IMR-90 (cell line): ENCODE measurements around the gene TMEM107. TPM values are rescaled to one million over a fixed set of nuclear protein-coding genes. Genes with fewer than 3 reads are reported as not detected.

Source experiments
- ATAC-seq: fragments of 200-7000 bp; cut with Tn5 transposase; 2 replicates; pipeline ENCODE4 v1.9.1; 2020; ENCODE audit warnings: low read depth, mild to moderate bottlenecking, moderate library complexity
- BruUV-seq: library from RNA; stranded (reverse); fragments of 400-500 nt; replicated peaks from 2 replicates; lab custom pipeline; 2021; lab: Mats Ljungman, UMichigan
- CTCF ChIA-PET: fragments of 300-600 bp; formaldehyde crosslinking; extraction: SDS; loops from one replicate; lab custom pipeline; 2021; ENCODE audit warnings: antibody characterized with exemption; lab: Yijun Ruan, JAX
- POLR2A ChIA-PET: fragments of 300-600 bp; sonication (Branson Sonifier 250); formaldehyde crosslinking; loops from one replicate; lab custom pipeline; 2022; ENCODE audit warnings: antibody characterized with exemption; ENCODE audit not compliant: unreplicated experiment; lab: Charles Lee
- DNase-seq: peaks from one replicate; pipeline ENCODE4 v3.0.0; 2013
- H2AFZ ChIP-seq: replicated peaks from 2 replicates; pipeline ENCODE3; 2013; ENCODE audit warnings: low read length, mild to moderate bottlenecking; ENCODE audit not compliant: poor library complexity
- H2AK5ac ChIP-seq: 2 replicates; pipeline ENCODE4 v1.6.1; 2013; ENCODE audit warnings: low read depth, low read length, inconsistent platforms
- H2AK9ac ChIP-seq: replicated peaks from 2 replicates; pipeline ENCODE3; 2013; ENCODE audit warnings: mild to moderate bottlenecking, low read depth, low read length, moderate library complexity; ENCODE audit not compliant: poor library complexity
- H2BK120ac ChIP-seq: 2 replicates; pipeline ENCODE4 v1.6.1; 2013; ENCODE audit warnings: low read depth, low read length, inconsistent platforms
- H2BK15ac ChIP-seq: 3 replicates; pipeline ENCODE4 v1.6.1; 2013; ENCODE audit warnings: low read depth, low read length, inconsistent platforms
- H2BK20ac ChIP-seq: 2 replicates; pipeline ENCODE4 v1.6.1; 2013; ENCODE audit warnings: low read depth, mild to moderate bottlenecking, inconsistent platforms, low read length, moderate library complexity
- H2BK5ac ChIP-seq: 2 replicates; pipeline ENCODE4 v1.6.1; 2013; ENCODE audit warnings: mild to moderate bottlenecking, low read depth, low read length, inconsistent platforms; ENCODE audit not compliant: poor library complexity, severe bottlenecking
- H3K14ac ChIP-seq: replicated peaks from 2 replicates; pipeline ENCODE4 v1.6.1; 2013; ENCODE audit warnings: low read depth, low read length, inconsistent platforms
- H3K18ac ChIP-seq: 2 replicates; pipeline ENCODE4 v1.6.1; 2013; ENCODE audit warnings: low read depth, low read length, control low read depth
- H3K23ac ChIP-seq: 2 replicates; pipeline ENCODE4 v1.6.1; 2013; ENCODE audit warnings: low read depth, low read length, inconsistent platforms
- H3K27ac ChIP-seq: 2 replicates; pipeline ENCODE4 v1.5.1; 2013; ENCODE audit warnings: mild to moderate bottlenecking, control low read depth, low read length; ENCODE audit not compliant: insufficient read depth
- H3K27me3 ChIP-seq: 2 replicates; pipeline ENCODE4 v1.6.1; 2013; ENCODE audit warnings: low read length; ENCODE audit not compliant: control insufficient read depth, insufficient read depth
- H3K36me3 ChIP-seq: 2 replicates; pipeline ENCODE4 v1.6.1; 2013; ENCODE audit warnings: low read length, mixed read lengths; ENCODE audit not compliant: control insufficient read depth, insufficient read depth
- H3K4ac ChIP-seq: 2 replicates; pipeline ENCODE4 v1.6.1; 2013; ENCODE audit warnings: low read depth, low read length, inconsistent platforms
- H3K4me1 ChIP-seq: 2 replicates; pipeline ENCODE4 v1.6.1; 2013; ENCODE audit warnings: low read length, mixed read lengths; ENCODE audit not compliant: control insufficient read depth, insufficient read depth
- H3K4me2 ChIP-seq: 2 replicates; pipeline ENCODE4 v1.6.1; 2013; ENCODE audit warnings: low read depth, mild to moderate bottlenecking, control low read depth, low read length, moderate library complexity
- H3K4me3 ChIP-seq: 2 replicates; pipeline ENCODE4 v1.5.1; 2013; ENCODE audit warnings: low read depth, mild to moderate bottlenecking, control low read depth, low read length, moderate library complexity; ENCODE audit not compliant: insufficient read depth
- H3K56ac ChIP-seq: 2 replicates; pipeline ENCODE4 v1.6.1; 2013; ENCODE audit warnings: low read length, inconsistent platforms; ENCODE audit not compliant: insufficient read depth; ENCODE audit errors: extremely low read depth
- H3K79me1 ChIP-seq, 2 experiments: 2 replicates each; pipeline ENCODE4 v1.6.1; 2013; ENCODE audit warnings: low read length in 2 of 2, inconsistent platforms in 1 of 2, low read depth in 1 of 2
- H3K9ac ChIP-seq: 2 replicates; pipeline ENCODE4 v1.6.1; 2013; ENCODE audit warnings: low read depth, low read length, control low read depth
- H3K9me1 ChIP-seq: 2 replicates; pipeline ENCODE4 v1.6.1; 2013; ENCODE audit warnings: low read length, inconsistent platforms; ENCODE audit not compliant: insufficient read depth
- H3K9me3 ChIP-seq: 2 replicates; pipeline ENCODE4 v1.6.1; 2013; ENCODE audit warnings: low read length; ENCODE audit not compliant: control insufficient read depth, insufficient read depth
- H4K20me1 ChIP-seq: 2 replicates; pipeline ENCODE4 v1.6.1; 2013; ENCODE audit warnings: low read length, inconsistent platforms; ENCODE audit not compliant: insufficient read depth
- H4K5ac ChIP-seq: 2 replicates; pipeline ENCODE4 v1.6.1; 2013; ENCODE audit warnings: mild to moderate bottlenecking, low read depth, low read length, control low read depth
- H4K8ac ChIP-seq, 2 experiments: 2 replicates each; pipeline ENCODE4 v1.6.1; 2013; ENCODE audit warnings: low read depth in 2 of 2, low read length in 2 of 2, control low read depth in 1 of 2, inconsistent platforms in 1 of 2
- H4K91ac ChIP-seq: 2 replicates; pipeline ENCODE4 v1.6.1; 2013; ENCODE audit warnings: low read depth, low read length, inconsistent platforms; ENCODE audit not compliant: insufficient read depth
- FOS ChIP-seq: fragments of 150-350 bp; IDR thresholded peaks from 2 replicates; pipeline ENCODE4 v1.6.1; 2016; ENCODE audit warnings: low read depth, low read length
- MAFK ChIP-seq: IDR thresholded peaks from 2 replicates; pipeline ENCODE4 v1.6.1; 2012; ENCODE audit warnings: low read depth, low read length, improper control_type of control experiment
- NFE2L2 ChIP-seq: fragments of 150-350 bp; IDR thresholded peaks from 2 replicates; pipeline ENCODE4 v1.6.1; 2016; ENCODE audit warnings: low read depth, mild to moderate bottlenecking, low read length
- RAD21 ChIP-seq: IDR thresholded peaks from 2 replicates; pipeline ENCODE4 v1.6.1; 2012; ENCODE audit warnings: low read length, improper control_type of control experiment
- RCOR1 ChIP-seq: IDR thresholded peaks from 2 replicates; pipeline ENCODE4 v1.6.1; 2012; ENCODE audit warnings: mild to moderate bottlenecking, low read length, improper control_type of control experiment; ENCODE audit not compliant: insufficient replicate concordance
- RFX5 ChIP-seq: IDR thresholded peaks from 2 replicates; pipeline ENCODE4 v1.8.0; 2012; ENCODE audit warnings: low read depth, mild to moderate bottlenecking, low read length, moderate library complexity
- SMC3 ChIP-seq: fragments of 150-350 bp; IDR thresholded peaks from 2 replicates; pipeline ENCODE4 v1.6.1; 2016; ENCODE audit warnings: low read depth, mild to moderate bottlenecking, antibody characterized with exemption, low read length, moderate library complexity
- WGBS, 2 experiments: methylation state at CpG; one replicate each; pipeline versions ENCODE4 v1.1.5 to v1.1.7; 2013; ENCODE audit warnings: missing lambda C conversion rate in 2 of 2; ENCODE audit not compliant: insufficient read length in 1 of 2; ENCODE audit errors: extremely low coverage in 2 of 2; 5-methylcytosine and 5-hydroxymethylcytosine counted together
- dilution Hi-C: fragments of 300-500 bp; cut with HindIII; formaldehyde crosslinking; loops from one replicate; pipeline ENCODE4 v1.14.3; 2018; ENCODE audit warnings: low sequenced_read_pairs; ENCODE audit not compliant: unreplicated experiment
- in situ Hi-C: fragments of 300-500 bp; cut with MboI; formaldehyde crosslinking; loops from 3 replicates; pipeline ENCODE4 v1.14.3; 2019; ENCODE audit warnings: low sequenced_read_pairs, inconsistent platforms, mixed read lengths
- intact Hi-C: fragments of 100-400 bp; cut with micrococcal nuclease; formaldehyde crosslinking; loops from 2 replicates; pipeline ENCODE4 v1.10.0; 2022
- polyA plus RNA-seq, 3 experiments: library from polyadenylated mRNA; depleted of rRNA; stranded (reverse); fragments of >200 nt; gene quantifications; 2 replicates each; pipeline ENCODE4 v1.2.3, GENCODE V29; 2012; ENCODE audit warnings: low replicate concordance in 1 of 3
- total RNA-seq: library from RNA; depleted of rRNA; stranded (reverse); fragments of >200 nt; gene quantifications from 2 replicates; pipeline ENCODE4 v1.2.3, GENCODE V29; 2012
- TF ChIP-seq, protein P1 (sequence below): fragments of 150-350 bp; IDR thresholded peaks from 2 replicates; pipeline ENCODE4 v1.6.1; 2017; ENCODE audit warnings: mild to moderate bottlenecking, antibody characterized with exemption, low read length, low read depth
- TF ChIP-seq, protein P2 (sequence below): fragments of 150-350 bp; IDR thresholded peaks from 2 replicates; pipeline ENCODE4 v1.6.1; 2016; ENCODE audit warnings: low read depth, mild to moderate bottlenecking, low read length, moderate library complexity, borderline replicate concordance

TMEM107 gene
- total and polyA plus RNA-seq, 2 of the 4 experiments (the other 2 are of a cell fraction), result 12.9 to 14.3 TPM

DNA sequence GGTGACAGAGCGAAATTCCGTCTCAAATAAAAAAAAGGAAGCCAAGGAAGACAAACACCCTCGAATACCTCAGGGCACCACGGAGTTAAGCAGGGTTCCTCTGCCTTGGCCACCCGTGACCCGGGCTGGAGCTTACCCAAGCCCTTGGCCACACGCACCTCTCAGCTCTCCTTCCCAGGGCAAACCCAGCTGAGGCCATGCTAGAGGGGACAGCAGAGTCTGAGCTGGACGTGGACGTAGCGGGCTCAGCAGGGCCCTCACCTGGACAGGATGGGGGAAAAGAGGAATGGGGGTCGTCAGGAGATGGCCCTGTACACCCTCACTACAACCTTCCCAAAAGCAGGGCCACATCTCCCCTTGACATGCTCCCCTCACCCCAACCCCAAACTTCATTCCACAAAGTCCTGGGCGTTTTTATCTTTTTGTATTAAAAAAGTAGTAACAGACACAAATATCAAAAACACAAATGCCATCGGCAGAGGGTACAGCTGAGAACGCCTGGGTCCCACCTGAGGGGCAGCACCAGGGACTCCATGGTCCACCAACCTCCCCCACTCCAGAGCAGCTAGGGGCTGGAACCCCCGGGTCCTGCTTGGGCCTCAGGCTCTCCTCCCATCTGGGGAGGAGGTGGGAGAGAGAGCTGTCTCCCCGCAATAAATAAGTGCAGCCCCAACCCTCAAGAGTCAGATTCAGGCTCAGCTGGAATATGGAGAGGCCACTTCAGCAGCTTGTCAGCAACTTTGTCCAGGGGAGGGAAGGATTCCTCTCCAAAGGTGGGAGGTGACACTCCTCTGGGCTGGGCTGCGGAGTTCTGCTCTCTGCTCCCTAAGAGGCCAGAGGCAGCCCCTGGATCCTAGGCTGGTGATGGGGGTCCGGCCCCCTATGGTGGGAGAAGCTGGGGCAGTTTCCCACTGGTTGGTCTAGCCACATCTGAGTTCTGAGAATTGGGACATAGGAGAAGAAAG is 35.8 kb downstream of the TMEM107 start:
- Histone ChIP-seq H2BK5ac (no peak overlapping the region), H2BK20ac (no peak overlapping the region), H2AFZ (no peak overlapping the region), H2AK9ac (peak overlapping the region; percentile 18), H3K4me3 (no peak overlapping the region), H4K5ac (no peak overlapping the region), H3K4me1 (peaks cover 2% of the 10 kb centered on the region; the same call in 1 of the 2 replicates), H3K23ac (no peak overlapping the region), H3K56ac (no peak overlapping the region), H3K36me3 (peaks cover 27% of the 10 kb centered on the region), H2BK120ac (no peak overlapping the region), H3K9ac (no peak overlapping the region), H3K4me2 (no peak overlapping the region), H4K20me1 (peaks cover 8% of the 10 kb centered on the region), H4K8ac (no peak overlapping the region), H4K91ac (no peak overlapping the region), H3K79me1 (no peaks in the 10 kb centered on the region), H3K27me3 (no peaks in the 10 kb centered on the region), H3K14ac (no peak overlapping the region), H3K4ac (no peak overlapping the region), H2BK15ac (no peak overlapping the region), H3K27ac (no peak overlapping the region), H3K9me1 (peaks cover 10% of the 10 kb centered on the region), H3K18ac (no peak overlapping the region), H2AK5ac (no peak overlapping the region), H3K9me3 (no peaks in the 10 kb centered on the region)
- intact Hi-C loops (no loop called here), dilution Hi-C loops (no loop called here), in situ Hi-C loops (no loop called here)
- TF ChIP-seq RCOR1 (no peak), SMC3 (no peak), NFE2L2 (no peak), FOS (no peak), MAFK (no peak), RFX5 (no peak), RAD21 (no peak)
- TF ChIP-seq, protein P1, sequence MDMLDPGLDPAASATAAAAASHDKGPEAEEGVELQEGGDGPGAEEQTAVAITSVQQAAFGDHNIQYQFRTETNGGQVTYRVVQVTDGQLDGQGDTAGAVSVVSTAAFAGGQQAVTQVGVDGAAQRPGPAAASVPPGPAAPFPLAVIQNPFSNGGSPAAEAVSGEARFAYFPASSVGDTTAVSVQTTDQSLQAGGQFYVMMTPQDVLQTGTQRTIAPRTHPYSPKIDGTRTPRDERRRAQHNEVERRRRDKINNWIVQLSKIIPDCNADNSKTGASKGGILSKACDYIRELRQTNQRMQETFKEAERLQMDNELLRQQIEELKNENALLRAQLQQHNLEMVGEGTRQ, result no peak
- TF ChIP-seq, protein P2, sequence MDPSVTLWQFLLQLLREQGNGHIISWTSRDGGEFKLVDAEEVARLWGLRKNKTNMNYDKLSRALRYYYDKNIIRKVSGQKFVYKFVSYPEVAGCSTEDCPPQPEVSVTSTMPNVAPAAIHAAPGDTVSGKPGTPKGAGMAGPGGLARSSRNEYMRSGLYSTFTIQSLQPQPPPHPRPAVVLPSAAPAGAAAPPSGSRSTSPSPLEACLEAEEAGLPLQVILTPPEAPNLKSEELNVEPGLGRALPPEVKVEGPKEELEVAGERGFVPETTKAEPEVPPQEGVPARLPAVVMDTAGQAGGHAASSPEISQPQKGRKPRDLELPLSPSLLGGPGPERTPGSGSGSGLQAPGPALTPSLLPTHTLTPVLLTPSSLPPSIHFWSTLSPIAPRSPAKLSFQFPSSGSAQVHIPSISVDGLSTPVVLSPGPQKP, result no peak
- ATAC-seq (no peak), DNase-seq (no peak)
- ChIA-PET CTCF (interaction anchor here (1.3 to 4.6 kb wide), 3 partner anchors 11 to 20 kb away, joined by 3 to 24 read pairs (median 3); partner anchors contain the start of gene HES7), POLR2A (no interaction called here)
- no CpG with 5 or more reads among the region's 18 CpGs for WGBS, 2 experiments
- no TSS peak for BruUV-seq
